HepG2 (cell line): ENCODE measurements around the gene GAREM2. TPM values are rescaled to one million over a fixed set of nuclear protein-coding genes. Genes with fewer than 3 reads are reported as not detected.

Experiments used
- CHD4 ChIP-seq: fragments of 200-600 bp; sonication (generic); IDR thresholded peaks from 2 replicates; pipeline ENCODE4 v1.7.0; 2017; ENCODE audit warnings: mild to moderate bottlenecking, low read length, borderline replicate concordance
- DPF2 ChIP-seq: sonication (generic); formaldehyde crosslinking; IDR thresholded peaks from 2 replicates; pipeline ENCODE4 v1.4.0; 2020; ENCODE audit warnings: mild to moderate bottlenecking, low read depth, missing genetic modification reagents, borderline replicate concordance
- HINFP ChIP-seq: sonication (generic); formaldehyde crosslinking; IDR thresholded peaks from 2 replicates; pipeline ENCODE4 v1.4.0; 2020; ENCODE audit warnings: low read depth, mild to moderate bottlenecking, missing genetic modification reagents
- HIVEP1 ChIP-seq: sonication (generic); formaldehyde crosslinking; IDR thresholded peaks from 2 replicates; pipeline ENCODE4 v1.4.0; 2020; ENCODE audit warnings: mild to moderate bottlenecking, missing genetic modification reagents
- IKZF1 ChIP-seq: fragments of 450-650 bp; IDR thresholded peaks from 2 replicates; pipeline ENCODE4 v1.7.1; 2016
- IKZF5 ChIP-seq: IDR thresholded peaks from 2 replicates; pipeline ENCODE4 v1.6.1; 2018; ENCODE audit warnings: missing genetic modification reagents, mild to moderate bottlenecking, missing compliant biosample characterization
- MAX ChIP-seq: IDR thresholded peaks from 2 replicates; pipeline ENCODE4 v1.6.1; 2012; ENCODE audit warnings: inconsistent platforms
- NFE2L2 ChIP-seq: fragments of 150-350 bp; IDR thresholded peaks from 2 replicates; pipeline ENCODE4 v1.6.1; 2014; ENCODE audit warnings: low read length
- NPAS2 ChIP-seq: sonication (generic); formaldehyde crosslinking; IDR thresholded peaks from 2 replicates; pipeline ENCODE4 v1.8.0; 2022; ENCODE audit warnings: mild to moderate bottlenecking, missing genetic modification reagents, borderline replicate concordance
- PHB2 ChIP-seq: fragments of 450-650 bp; IDR thresholded peaks from 2 replicates; pipeline ENCODE4 v1.6.1; 2018; ENCODE audit not compliant: partially characterized antibody
- REST ChIP-seq, 2 experiments: IDR thresholded peaks; 2 replicates each; pipeline ENCODE4 v1.6.1; 2011 to 2012; ENCODE audit warnings: low read length in 2 of 2, borderline replicate concordance in 1 of 2, low read depth in 1 of 2, mild to moderate bottlenecking in 1 of 2, moderate library complexity in 1 of 2
- SETDB1 ChIP-seq: sonication (generic); formaldehyde crosslinking; IDR thresholded peaks from 2 replicates; pipeline ENCODE4 v1.5.1; 2020; ENCODE audit warnings: missing genetic modification reagents, mild to moderate bottlenecking, borderline replicate concordance
- SKI ChIP-seq: fragments of 450-650 bp; IDR thresholded peaks from one replicate; pipeline ENCODE4 v1.6.1; 2018; ENCODE audit warnings: mild to moderate bottlenecking; ENCODE audit not compliant: partially characterized antibody
- SNAPC2 ChIP-seq: sonication (generic); formaldehyde crosslinking; IDR thresholded peaks from 2 replicates; pipeline ENCODE4 v1.8.1; 2022; ENCODE audit warnings: mild to moderate bottlenecking, missing genetic modification reagents
- ZNF160 ChIP-seq: sonication (generic); formaldehyde crosslinking; IDR thresholded peaks from 2 replicates; pipeline ENCODE4 v1.8.0; 2022; ENCODE audit warnings: mild to moderate bottlenecking, inconsistent platforms, missing genetic modification reagents
- ZNF275 ChIP-seq: sonication (generic); formaldehyde crosslinking; IDR thresholded peaks from 2 replicates; pipeline ENCODE4 v1.8.0; 2022; ENCODE audit warnings: missing genetic modification reagents, mild to moderate bottlenecking, inconsistent platforms, borderline replicate concordance
- ZNF709 ChIP-seq: sonication (generic); formaldehyde crosslinking; IDR thresholded peaks from 2 replicates; pipeline ENCODE4 v1.5.0; 2020; ENCODE audit warnings: mild to moderate bottlenecking, missing genetic modification reagents
- polyA plus RNA-seq, 8 experiments: library from polyadenylated mRNA; depleted of rRNA in 3 of 8; stranded (reverse) in 7 of 8; unstranded in 1 of 8; fragments of >200 nt; fragmentation: Illumina TruSeq in 4 of 8; extraction: Trizol in 4 of 8; gene quantifications; 2 replicates each; pipeline versions ENCODE4 v1.2.1 to v1.2.3, GENCODE V29; 2011 to 2016; ENCODE audit warnings: low read depth in 4 of 8, missing spikeins in 1 of 8, mixed read lengths in 1 of 8; ENCODE audit not compliant: insufficient read depth in 1 of 8
- total RNA-seq, 5 experiments: library from RNA; depleted of rRNA; stranded (reverse); fragments of >200 nt; fragmentation: Illumina TruSeq; extraction: Trizol; gene quantifications; 2 replicates each; pipeline ENCODE4 v1.2.3, GENCODE V29; 2016; ENCODE audit warnings: low read depth in 1 of 5

GAREM2 gene
- total and polyA plus RNA-seq, 2 of the 13 experiments (the other 11 are each of a cell fraction or from before 2014, with no cell fraction given): 0.29 to 0.38 TPM

- TF ChIP-seq IKZF5 (CRISPR knock-in tag) (no peak), HIVEP1 (CRISPR knock-in tag) (no peak), CHD4 (no peak), DPF2 (CRISPR knock-in tag) (no peak), SNAPC2 (CRISPR knock-in tag) (no peak), ZNF275 (CRISPR knock-in tag) (no peak), PHB2 (no peak), MAX (peak; percentile 77), ZNF160 (CRISPR knock-in tag) (no peak), REST (IDR thresholded peaks at IDR 0.05; ENCODE audit: borderline replicate concordance in 1 of 2, low read depth in 1 of 2, low read length in 2 of 2) (no peak), IKZF1 (no peak), NFE2L2 (no peak), NPAS2 (CRISPR knock-in tag) (no peak), SETDB1 (CRISPR knock-in tag) (no peak), HINFP (CRISPR knock-in tag) (no peak), SKI (no peak), ZNF709 (CRISPR knock-in tag) (no peak)
Observed at GRCh38 chr2:26184555-26185303, 11.8 kb downstream of the GAREM2 start (continued).
